ENCODE data around the gene ACTL6B. TPM values are rescaled to one million over a fixed set of nuclear protein-coding genes. Genes with fewer than 3 reads are reported as not detected.
A peak's percentile ranks its signal among the peaks of the same experiment; 100 is the strongest.

The ACTL6B gene
- total and polyA plus RNA-seq, 4 experiments from 2014 or later, result not detected

- peaks cover 0 to 2% (median 0%) of the 10 kb centered on the region in 8 donors for H3K9me3 Mint-ChIP-seq
- H3K9me3 ChIP-seq (ENCODE audit: control insufficient read depth in 1 of 2, low read length in 2 of 2), result no peaks in the 10 kb centered on the region
- H3K27me3 Mint-ChIP-seq, result peaks cover 0 to 1% of the 10 kb centered on the region in 2 donors
- intact Hi-C loops (cut with micrococcal nuclease), result no loop called here
- CTCF ChIA-PET (ENCODE audit: partially characterized antibody), result interaction anchor here (0.8 to 9.9 kb wide), 8 partner anchors 12 to 108 kb away, joined by 3 to 88 read pairs (median 4); partner anchors contain the start of genes MOSPD3 and POP7
- peak overlapping the region; percentile 91 to 97 (median 95) for H3K27ac Mint-ChIP-seq
- H3K36me3 ChIP-seq (ENCODE audit: insufficient read depth, low read length), result peaks cover 31% of the 10 kb centered on the region
- peaks cover 48% of the 10 kb centered on the region for H3K4me1 ChIP-seq (ENCODE audit: insufficient read depth, low read length)
- peak overlapping the region; percentile 59 to 83 (median 77) for H3K4me3 Mint-ChIP-seq
- H3K4me1 Mint-ChIP-seq, result peaks cover 7 to 53% (median 31%) of the 10 kb centered on the region in 4 donors
- peaks cover 8 to 49% of the 10 kb centered on the region in 2 donors for H3K36me3 Mint-ChIP-seq
- no peak overlapping the region for H3K4me3 ChIP-seq (ENCODE audit: low read length in 2 of 2)
- peak overlapping the region; percentile 92 for H3K27ac ChIP-seq (ENCODE audit: low read depth, low read length)
- peak in 1 of 5 donors; percentile 54 for DNase-seq
- POLR2A ChIA-PET (ENCODE audit: partially characterized antibody), result interaction anchor here (0.6 to 10.8 kb wide), 23 partner anchors 9 to 248 kb away, joined by 3 to 125 read pairs (median 5); partner anchors contain the start of genes FBXO24, GIGYF1, LRCH4 and MEPCE
- no peaks in the 10 kb centered on the region for H3K27me3 ChIP-seq (ENCODE audit: insufficient read depth, low read length)
Measured at GRCh38 chr7:100676501-100677306, 20.5 kb upstream of the ACTL6B start.

GRCh38 chr7:100675581-100676350 lies 19.5 kb upstream of the ACTL6B start:
- H3K27ac Mint-ChIP-seq, result peak overlapping the region; percentile 93 to 97 (median 95)
- H3K9me3 Mint-ChIP-seq, result peaks cover 0 to 4% (median 0%) of the 10 kb centered on the region in 8 donors
- Histone ChIP-seq H3K27ac (ENCODE audit: low read depth, low read length) (peak overlapping the region; percentile 92), H3K9me3 (ENCODE audit: control insufficient read depth in 1 of 2, low read length in 2 of 2) (no peaks in the 10 kb centered on the region), H3K4me1 (ENCODE audit: insufficient read depth, low read length) (peaks cover 39% of the 10 kb centered on the region), H3K27me3 (ENCODE audit: insufficient read depth, low read length) (no peaks in the 10 kb centered on the region), H3K4me3 (ENCODE audit: low read length in 2 of 2) (peak overlapping the region in 1 of 2 donors; percentile 62), H3K36me3 (ENCODE audit: insufficient read depth, low read length) (peaks cover 31% of the 10 kb centered on the region)
- intact Hi-C loops (cut with micrococcal nuclease), result no loop called here
- peaks cover 8 to 46% of the 10 kb centered on the region in 2 donors for H3K36me3 Mint-ChIP-seq
- DNase-seq, result peak; percentile 87 to 99 (median 92)
- ChIA-PET CTCF (ENCODE audit: partially characterized antibody) (interaction anchor here (1.0 to 9.9 kb wide), 5 partner anchors 16 to 63 kb away, joined by 4 to 88 read pairs (median 5); partner anchors contain the start of genes MOSPD3 and POP7), POLR2A (ENCODE audit: partially characterized antibody) (interaction anchor here (0.6 to 10.8 kb wide), 21 partner anchors 13 to 247 kb away, joined by 3 to 125 read pairs (median 5); partner anchors contain the start of genes FBXO24, GIGYF1, LRCH4 and MEPCE)
- H3K4me3 Mint-ChIP-seq, result peak overlapping the region; percentile 89 to 97 (median 92)
- peaks cover 7 to 52% (median 26%) of the 10 kb centered on the region in 4 donors for H3K4me1 Mint-ChIP-seq
- H3K27me3 Mint-ChIP-seq, result peaks cover 0 to 1% of the 10 kb centered on the region in 2 donors

DNA sequence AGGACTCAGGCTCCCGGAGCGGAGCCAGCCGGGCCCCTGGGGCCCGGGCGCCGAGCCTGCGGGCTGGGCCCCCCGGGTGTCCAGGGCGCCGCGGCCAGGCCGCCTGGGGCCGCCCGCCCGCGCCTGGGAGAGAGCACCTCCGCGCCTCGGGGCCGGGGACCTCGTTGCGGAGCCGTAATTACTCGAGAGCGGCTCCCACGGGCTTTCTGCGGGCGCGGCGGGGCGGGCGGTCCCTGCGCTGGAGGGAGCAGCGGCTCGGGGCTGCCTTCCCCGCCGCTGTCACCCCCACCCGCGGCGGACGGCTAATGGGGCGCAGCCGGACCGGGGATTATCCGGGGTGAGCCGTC lies 18.8 kb upstream of the ACTL6B start:
- no peaks in the 10 kb centered on the region for H3K9me3 ChIP-seq (ENCODE audit: control insufficient read depth in 1 of 2, low read length in 2 of 2)
- H3K27me3 ChIP-seq (ENCODE audit: insufficient read depth, low read length), result no peaks in the 10 kb centered on the region
- peaks cover 6 to 43% of the 10 kb centered on the region in 2 donors for H3K36me3 Mint-ChIP-seq
- H3K36me3 ChIP-seq (ENCODE audit: insufficient read depth, low read length), result peaks cover 31% of the 10 kb centered on the region
- peak overlapping the region; percentile 80 to 91 for H3K4me3 ChIP-seq (ENCODE audit: low read length in 2 of 2)
- peak overlapping the region in 6 of 7 donors; percentile 95 to 98 (median 96) for H3K27ac Mint-ChIP-seq
- H3K4me1 ChIP-seq (ENCODE audit: insufficient read depth, low read length), result peaks cover 32% of the 10 kb centered on the region
- H3K4me3 Mint-ChIP-seq, result peak overlapping the region in 7 of 8 donors; percentile 94 to 99 (median 96)
- peaks cover 0 to 1% of the 10 kb centered on the region in 2 donors for H3K27me3 Mint-ChIP-seq
- H3K4me1 Mint-ChIP-seq, result peaks cover 5 to 45% (median 21%) of the 10 kb centered on the region in 4 donors
- no peak for DNase-seq
- intact Hi-C loops (cut with micrococcal nuclease), result no loop called here
- CTCF ChIA-PET (ENCODE audit: partially characterized antibody), result interaction anchor here (1.3 to 9.9 kb wide), 3 partner anchors 16 to 42 kb away, joined by 3 to 88 read pairs (median 4); partner anchors contain the start of gene POP7
- POLR2A ChIA-PET (ENCODE audit: partially characterized antibody), result interaction anchor here (0.7 to 10.8 kb wide), 22 partner anchors 8 to 246 kb away, joined by 3 to 125 read pairs (median 7); partner anchors contain the start of genes AGFG2, FBXO24, GIGYF1 and LRCH4
- H3K9me3 Mint-ChIP-seq, result peaks cover 0 to 4% (median 0%) of the 10 kb centered on the region in 8 donors
- H3K27ac ChIP-seq (ENCODE audit: low read depth, low read length), result peak overlapping the region; percentile 92

DNA sequence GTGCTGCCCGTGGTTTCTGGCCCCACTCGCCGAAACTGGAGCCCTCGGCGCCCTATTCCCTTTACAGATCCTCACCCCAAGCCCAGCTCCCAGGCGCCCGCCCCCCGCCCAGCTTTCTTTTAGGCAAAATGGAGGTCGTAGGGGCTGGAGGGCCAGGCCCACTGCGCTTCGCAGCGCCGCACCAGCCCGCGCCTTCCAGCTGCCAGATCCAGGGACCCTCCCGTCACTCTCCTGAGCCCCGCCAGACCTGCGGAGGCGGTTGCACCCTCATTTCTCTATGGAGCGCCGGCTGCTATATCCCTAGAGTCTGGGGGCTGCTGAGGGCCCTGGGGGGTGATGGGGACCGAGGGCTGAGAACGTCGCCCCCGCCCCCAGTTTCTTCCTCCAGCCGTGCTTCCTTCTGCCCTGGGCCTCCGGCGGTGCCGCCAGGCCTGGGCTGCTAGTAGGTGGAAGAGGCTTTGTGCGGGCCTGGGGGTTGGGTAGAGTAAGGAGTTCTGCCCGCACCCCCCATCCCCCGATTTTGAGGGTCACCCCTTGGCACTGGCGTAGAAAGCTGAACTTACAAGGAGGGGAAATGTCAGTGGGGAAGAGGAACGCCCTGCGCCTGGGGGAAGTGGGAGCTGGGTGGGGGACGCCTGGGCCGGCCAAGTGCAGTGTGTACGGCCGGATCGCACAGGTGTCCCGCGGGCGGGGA lies 18.3 kb upstream of the ACTL6B start:
- peak overlapping the region; percentile 94 to 99 (median 96) for H3K4me3 Mint-ChIP-seq

GRCh38 chr7:100673942-100674410 lies 17.7 kb upstream of the ACTL6B start:
- Histone ChIP-seq H3K27me3 (ENCODE audit: insufficient read depth, low read length) (no peaks in the 10 kb centered on the region), H3K9me3 (ENCODE audit: control insufficient read depth in 1 of 2, low read length in 2 of 2) (no peaks in the 10 kb centered on the region), H3K36me3 (ENCODE audit: insufficient read depth, low read length) (peaks cover 24% of the 10 kb centered on the region), H3K4me3 (ENCODE audit: low read length in 2 of 2) (peak overlapping the region; percentile 80 to 91), H3K4me1 (ENCODE audit: insufficient read depth, low read length) (peaks cover 30% of the 10 kb centered on the region), H3K27ac (ENCODE audit: low read depth, low read length) (peak overlapping the region; percentile 92)
- Mint-ChIP-seq H3K4me1 (peaks cover 3 to 34% (median 15%) of the 10 kb centered on the region in 4 donors), H3K27me3 (peaks cover 0 to 1% of the 10 kb centered on the region in 2 donors), H3K4me3 (peak overlapping the region; percentile 94 to 99 (median 96)), H3K9me3 (peaks cover 0 to 4% (median 0%) of the 10 kb centered on the region in 8 donors), H3K36me3 (peaks cover 3 to 35% of the 10 kb centered on the region in 2 donors), H3K27ac (peak overlapping the region; percentile 96 to 99 (median 97))
- intact Hi-C loops (cut with micrococcal nuclease), result loop anchor here (1.0 to 2.0 kb wide), 9 partner anchors 17 to 245 kb away; partner anchors contain the start of genes FBXO24, LRCH4, MEPCE and MOSPD3
- POLR2A ChIA-PET (ENCODE audit: partially characterized antibody), result interaction anchor here (0.7 to 10.8 kb wide), 17 partner anchors 9 to 245 kb away, joined by 3 to 125 read pairs (median 6); partner anchors contain the start of genes AGFG2, FBXO24, GIGYF1 and LRCH4
- CTCF ChIA-PET (ENCODE audit: partially characterized antibody), result interaction anchor here (0.6 to 9.9 kb wide), 4 partner anchors 18 to 239 kb away, joined by 3 to 88 read pairs (median 4); partner anchors contain the start of gene POP7
- peak in 2 of 5 donors; percentile 39 to 58 for DNase-seq

More for the DNA sequence above, 18.3 kb upstream of the ACTL6B start:
- intact Hi-C loops (cut with micrococcal nuclease), result no loop called here
- peak in 4 of 5 donors; percentile 43 to 55 (median 47) for DNase-seq
- Mint-ChIP-seq H3K27me3 (peaks cover 0 to 1% of the 10 kb centered on the region in 2 donors), H3K36me3 (peaks cover 3 to 41% of the 10 kb centered on the region in 2 donors), H3K9me3 (peaks cover 0 to 4% (median 0%) of the 10 kb centered on the region in 8 donors), H3K4me1 (peaks cover 5 to 40% (median 18%) of the 10 kb centered on the region in 4 donors), H3K27ac (peak overlapping the region; percentile 96 to 99 (median 97))
- Histone ChIP-seq H3K4me1 (ENCODE audit: insufficient read depth, low read length) (peaks cover 30% of the 10 kb centered on the region), H3K36me3 (ENCODE audit: insufficient read depth, low read length) (peaks cover 29% of the 10 kb centered on the region), H3K9me3 (ENCODE audit: control insufficient read depth in 1 of 2, low read length in 2 of 2) (no peaks in the 10 kb centered on the region), H3K27me3 (ENCODE audit: insufficient read depth, low read length) (no peaks in the 10 kb centered on the region), H3K27ac (ENCODE audit: low read depth, low read length) (peak overlapping the region; percentile 92), H3K4me3 (ENCODE audit: low read length in 2 of 2) (peak overlapping the region; percentile 80 to 91)
- ChIA-PET CTCF (ENCODE audit: partially characterized antibody) (interaction anchor here (0.6 to 9.9 kb wide), 4 partner anchors 17 to 239 kb away, joined by 3 to 88 read pairs (median 4); partner anchors contain the start of gene POP7), POLR2A (ENCODE audit: partially characterized antibody) (interaction anchor here (0.7 to 10.8 kb wide), 18 partner anchors 8 to 245 kb away, joined by 3 to 125 read pairs (median 6); partner anchors contain the start of genes AGFG2, FBXO24, GIGYF1 and LRCH4)
